NT2/D1 (cell line): ENCODE measurements around the gene TTC23.

ENCODE experiments used
- YY1 ChIP-seq: IDR thresholded peaks from 2 replicates; pipeline ENCODE4 v1.6.1; 2011; ENCODE audit not compliant: insufficient read length, insufficient read depth
- ZNF274 ChIP-seq: IDR thresholded peaks from 2 replicates; pipeline ENCODE4 v1.6.1; 2011; ENCODE audit warnings: mild to moderate bottlenecking, low read depth, low read length

DNA sequence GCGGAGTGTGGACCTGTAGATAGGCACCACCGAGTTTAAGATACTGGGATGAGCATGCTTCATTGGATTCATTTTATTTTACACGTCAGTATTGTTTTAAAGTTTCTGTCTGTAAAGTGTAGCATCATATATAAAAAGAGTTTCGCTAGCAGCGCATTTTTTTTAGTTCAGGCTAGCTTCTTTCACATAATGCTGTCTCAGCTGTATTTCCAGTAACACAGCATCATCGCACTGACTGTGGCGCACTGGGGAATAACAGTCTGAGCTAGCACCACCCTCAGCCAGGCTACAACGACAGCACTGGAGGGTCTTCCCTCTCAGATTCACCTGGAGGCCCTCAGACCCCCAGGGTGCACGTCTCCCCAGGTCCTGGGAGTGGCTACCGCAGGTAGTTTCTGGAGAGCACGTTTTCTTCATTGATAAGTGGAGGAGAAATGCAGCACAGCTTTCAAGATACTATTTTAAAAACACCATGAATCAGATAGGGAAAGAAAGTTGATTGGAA lies 115.0 kb downstream of the TTC23 start:
- TF ChIP-seq ZNF274, result no peak
- TF ChIP-seq YY1, result no peak
